ENCODE measurements around the gene EGLN3. TPM values are rescaled to one million over a fixed set of nuclear protein-coding genes. Genes with fewer than 3 reads are reported as not detected.

The EGLN3 gene
- total and polyA plus RNA-seq, 10 of the 15 experiments (the other 5 are each of a cell fraction or from before 2014, with no cell fraction given) = 0.42 to 8.1 (median 2.0) TPM

- Histone ChIP-seq H3K79me2 (ENCODE audit: control insufficient read depth, insufficient read depth, low read length) (no peaks in the 10 kb centered on the region), H2AFZ (ENCODE audit: control insufficient read depth, low read depth, low read length) (no peak overlapping the region), H4K20me1 (ENCODE audit: control insufficient read depth, insufficient read depth) (no peaks in the 10 kb centered on the region), H3K27me3 (replicated peaks in 1 of 2; ENCODE audit: control insufficient read depth in 2 of 2, insufficient read depth in 2 of 2, low read length in 1 of 2) (no peaks in the 10 kb centered on the region), H3K9me3 (replicated peaks; ENCODE audit: control insufficient read depth, insufficient read depth, low read length) (no peaks in the 10 kb centered on the region; the same call in 2 of the 3 replicates), H3K4me2 (ENCODE audit: control insufficient read depth, insufficient read depth) (no peak overlapping the region), H3K36me3 (ENCODE audit: control insufficient read depth in 2 of 2, insufficient read depth in 2 of 2, low read length in 1 of 2) (no peaks in the 10 kb centered on the region), H3K4me1 (ENCODE audit: control insufficient read depth, insufficient read depth, low read length) (no peaks in the 10 kb centered on the region), H3K9ac (ENCODE audit: control insufficient read depth, insufficient read depth, low read length) (no peak overlapping the region), H3K4me3 (no peak overlapping the region), H3K27ac (ENCODE audit: control insufficient read depth, insufficient read depth) (no peak overlapping the region)
- ChIA-PET POLR2A (interaction anchor here (0.9 to 1.1 kb wide), 2 partner anchors 9 to 14 kb away, joined by 3 to 5 read pairs; no protein-coding TSS in a partner anchor), RAD21 (ENCODE audit: unreplicated experiment) (interaction anchor here (1.3 kb wide), 1 partner anchor 110 kb away, joined by 3 read pairs; no protein-coding TSS in a partner anchor), CTCF (interaction anchor here (1.2 kb wide), 1 partner anchor 16 kb away, joined by 3 read pairs; no protein-coding TSS in a partner anchor), SMC1A (ENCODE audit: uncharacterized antibody, unreplicated experiment) (interaction anchor here (0.6 to 1.9 kb wide), 6 partner anchors 11 to 226 kb away, joined by 3 to 9 read pairs (median 4); no protein-coding TSS in a partner anchor)
- BruUV-seq (replicated peaks) = no TSS peak
- FAIRE-seq = no peak
- DNase-seq (ENCODE audit: low read depth, low spot score) = no peak
- peak; percentile 82 for ATAC-seq
- WGBS (ENCODE audit: insufficient coverage, insufficient replicate concordance, low lambda C conversion rate, missing lambda C conversion rate) = 59% methylated on average over 5 of the region's 5 CpGs
- in situ Hi-C loops (cut with MboI) = no loop called here
- no peak for TF ChIP-seq SUZ12 (IDR thresholded peaks at IDR 0.05; ENCODE audit: unreplicated experiment)
- no peak for TF ChIP-seq NKRF (conservative IDR thresholded peaks at IDR 0.05)
- peak; percentile 16 for TF ChIP-seq SIX5 (IDR thresholded peaks at IDR 0.05; ENCODE audit: low read depth, low read length, severe bottlenecking)
- TF ChIP-seq EP300 (IDR thresholded peaks at IDR 0.05; ENCODE audit: borderline replicate concordance in 1 of 2, control insufficient read depth in 1 of 2, low read depth in 2 of 2, low read length in 2 of 2) = no peak
- intact Hi-C loops (cut with micrococcal nuclease; ENCODE audit: unreplicated experiment) = no loop called here
Observed at GRCh38 chr14:33986804-33987203, 35.9 kb upstream of the EGLN3 start.

Data from GM12878 (cell line).